ENCODE data around the gene PRKCB. TPM values are rescaled to one million over a fixed set of nuclear protein-coding genes. Genes with fewer than 3 reads are reported as not detected.

The PRKCB gene
- total RNA-seq, 6 donors from 2014 or later = 9.6 to 28.0 (median 13.9) TPM

DNA sequence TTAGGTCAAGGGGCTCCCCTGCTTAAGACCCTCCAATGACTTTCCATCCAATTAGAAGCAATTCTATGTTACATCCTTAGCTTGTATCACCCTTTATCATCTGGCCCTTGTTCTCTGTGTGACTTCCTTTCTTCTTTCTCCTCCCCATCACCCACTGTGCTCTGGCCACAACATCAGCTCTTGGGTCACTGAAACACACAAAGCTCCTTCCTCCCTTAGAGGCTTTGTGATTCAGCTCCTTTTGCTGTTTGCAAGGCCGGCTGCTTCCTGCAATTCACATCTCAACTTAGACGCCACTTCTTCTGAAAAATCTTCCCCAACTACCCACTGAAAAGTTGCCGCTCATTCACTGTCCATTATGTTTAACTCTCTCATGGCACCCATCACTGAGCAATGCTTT lies 289.4 kb downstream of the PRKCB start:
- DNase-seq (no peak), ATAC-seq (ENCODE audit: low FRiP score in 2 of 2) (no peak)
- no peaks in the 10 kb centered on the region for H3K9me3 ChIP-seq
- no peaks in the 10 kb centered on the region for H3K27me3 ChIP-seq
- H3K4me3 ChIP-seq = no peak overlapping the region
- no peak overlapping the region for H3K27ac ChIP-seq
- H3K36me3 ChIP-seq = peaks cover 0 to 4% (median 0%) of the 10 kb centered on the region in 4 donors
- no peaks in the 10 kb centered on the region for H3K4me1 ChIP-seq
- 43 to 66% methylated on average over 3 of the region's 3 CpGs for WGBS, 2 donors
- TF ChIP-seq POLR2AphosphoS5 (IDR thresholded peaks at IDR 0.05) = no peak
- no peak for TF ChIP-seq POLR2A (IDR thresholded peaks at IDR 0.05)
- no peak for TF ChIP-seq EP300 (IDR thresholded peaks at IDR 0.05)
- TF ChIP-seq CTCF (IDR thresholded peaks at IDR 0.05) = no peak

- Histone ChIP-seq H3K9me3 (no peaks in the 10 kb centered on the region), H3K27ac (no peak overlapping the region), H3K36me3 (no peaks in the 10 kb centered on the region), H3K4me1 (no peaks in the 10 kb centered on the region), H3K4me3 (no peak overlapping the region), H3K27me3 (no peaks in the 10 kb centered on the region)
- no peak for TF ChIP-seq EP300 (IDR thresholded peaks at IDR 0.05)
- no peak for DNase-seq
- ATAC-seq (ENCODE audit: low FRiP score in 2 of 2) = no peak
- WGBS, 2 donors = 77 to 78% methylated on average over 4 of the region's 4 CpGs
These were observed 293.7 kb downstream of the PRKCB start for GRCh38 chr16:24129412-24129918.

DNA sequence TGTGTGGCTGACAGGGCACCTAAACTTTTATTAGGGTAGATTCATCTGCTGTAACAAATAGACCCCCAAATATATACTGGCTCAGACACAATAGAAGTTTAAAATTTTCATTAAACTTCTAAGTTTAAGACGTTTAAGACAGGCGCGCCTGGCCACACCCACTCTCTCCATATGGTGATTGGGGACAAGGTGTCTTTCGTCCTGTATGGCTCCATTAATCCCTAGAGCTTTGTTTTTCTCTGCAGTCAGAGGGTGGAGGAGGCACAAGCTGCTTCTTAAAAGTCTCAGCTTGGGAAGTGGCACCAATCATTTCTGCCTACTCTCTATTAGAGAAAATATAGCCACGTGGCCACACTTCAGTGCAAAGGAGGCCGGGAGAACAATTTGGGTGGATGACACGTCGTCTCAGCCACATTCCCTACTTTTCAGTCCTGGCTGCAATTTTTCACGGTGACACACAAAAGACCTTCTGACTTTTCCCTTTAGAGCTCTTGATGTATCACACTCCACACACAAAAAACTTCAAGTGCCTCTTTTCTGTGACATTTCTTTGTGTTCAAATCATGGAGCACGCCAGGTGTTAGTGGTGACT lies 294.8 kb downstream of the PRKCB start:
- Histone ChIP-seq H3K27me3 (no peaks in the 10 kb centered on the region), H3K4me1 (no peaks in the 10 kb centered on the region), H3K27ac (no peak overlapping the region), H3K9me3 (no peaks in the 10 kb centered on the region), H3K36me3 (no peaks in the 10 kb centered on the region), H3K4me3 (no peak overlapping the region)
- TF ChIP-seq CTCF (IDR thresholded peaks at IDR 0.05) (no peak), EP300 (IDR thresholded peaks at IDR 0.05) (no peak), POLR2A (IDR thresholded peaks at IDR 0.05) (no peak), POLR2AphosphoS5 (IDR thresholded peaks at IDR 0.05) (no peak)
- 68 to 71% methylated on average over 10 of the region's 10 CpGs for WGBS, 2 donors
- DNase-seq (no peak), ATAC-seq (ENCODE audit: low FRiP score in 2 of 2) (no peak)

GRCh38 chr16:24131294-24131693 lies 295.5 kb downstream of the PRKCB start:
- no peak for TF ChIP-seq CTCF (IDR thresholded peaks at IDR 0.05)
- no peak for TF ChIP-seq POLR2AphosphoS5 (IDR thresholded peaks at IDR 0.05)
- TF ChIP-seq POLR2A (IDR thresholded peaks at IDR 0.05) = no peak
- TF ChIP-seq EP300 (IDR thresholded peaks at IDR 0.05) = no peak
- H3K4me3 ChIP-seq = no peak overlapping the region
- no peak overlapping the region for H3K27ac ChIP-seq
- H3K36me3 ChIP-seq = no peaks in the 10 kb centered on the region
- no peaks in the 10 kb centered on the region for H3K9me3 ChIP-seq
- WGBS, 2 donors = 71 to 85% methylated on average over 2 of the region's 2 CpGs
- H3K27me3 ChIP-seq = no peaks in the 10 kb centered on the region
- DNase-seq (no peak), ATAC-seq (ENCODE audit: low FRiP score in 2 of 2) (no peak)
- H3K4me1 ChIP-seq = no peaks in the 10 kb centered on the region

GRCh38 chr16:24132048-24132796 lies 296.4 kb downstream of the PRKCB start:
- DNase-seq (no peak), ATAC-seq (ENCODE audit: low FRiP score in 2 of 2) (no peak)
- no peaks in the 10 kb centered on the region for H3K27me3 ChIP-seq
- WGBS, 2 donors = 92 to 95% methylated on average over 2 of the region's 2 CpGs
- H3K4me3 ChIP-seq = no peak overlapping the region
- TF ChIP-seq POLR2AphosphoS5 (IDR thresholded peaks at IDR 0.05) (no peak), EP300 (IDR thresholded peaks at IDR 0.05) (no peak), CTCF (IDR thresholded peaks at IDR 0.05) (no peak), POLR2A (IDR thresholded peaks at IDR 0.05) (no peak)
- H3K36me3 ChIP-seq = no peaks in the 10 kb centered on the region
- H3K27ac ChIP-seq = no peak overlapping the region
- no peaks in the 10 kb centered on the region for H3K4me1 ChIP-seq
- no peaks in the 10 kb centered on the region for H3K9me3 ChIP-seq

Measured in upper lobe of left lung (tissue), 6 donors.